DMS 273 treated with DMSO at 0.1 percent for 48 hours (cell line): Measurements from ENCODE around the gene PLXNA1.

ENCODE experiments used
- DNase-seq: peaks from one replicate; lab custom pipeline; 2025; lab: John Stamatoyannopoulos, UW

Gene PLXNA1

DNA sequence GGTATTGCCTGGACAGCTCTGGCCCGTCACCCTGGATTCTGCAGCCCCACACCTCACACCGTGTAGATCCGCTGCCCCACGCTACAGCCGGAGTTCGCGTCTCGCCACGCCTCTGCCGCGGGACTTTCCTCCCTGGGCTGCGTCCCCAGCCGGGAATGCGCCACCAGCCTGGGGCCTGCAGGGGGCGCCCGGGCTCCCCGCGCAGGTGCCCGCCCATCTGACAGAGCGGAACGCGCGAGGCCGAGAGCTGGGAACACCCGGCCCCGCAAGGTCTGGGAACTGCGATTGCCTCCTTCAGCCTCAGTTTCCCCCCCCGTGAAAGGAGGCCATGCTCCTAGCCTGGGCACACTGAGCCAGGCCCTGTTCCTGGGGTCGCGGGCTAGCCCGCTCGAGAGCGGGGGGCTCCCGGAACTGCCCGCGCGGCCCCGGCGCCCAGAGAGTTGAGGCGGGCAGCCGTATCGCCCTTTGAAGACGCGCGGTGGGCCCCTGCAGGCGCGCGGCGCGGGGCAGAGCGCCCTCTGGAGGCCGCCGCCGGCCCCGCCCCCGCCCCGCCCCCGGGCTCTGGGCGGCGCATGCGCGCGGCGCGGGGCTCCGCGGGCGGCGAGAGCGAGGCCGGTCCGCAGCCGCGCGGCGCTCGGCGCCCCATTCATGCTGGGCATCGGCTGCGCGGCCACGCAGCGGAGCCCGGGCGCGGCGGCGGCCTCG lies at the start of gene PLXNA1:
PLXNA1 (plus strand) TSS at position 645 of the 705 bp plus-strand sequence. CDS start 5,479 bp downstream, outside the sequence.
- peak; percentile 50 for DNase-seq

DNA sequence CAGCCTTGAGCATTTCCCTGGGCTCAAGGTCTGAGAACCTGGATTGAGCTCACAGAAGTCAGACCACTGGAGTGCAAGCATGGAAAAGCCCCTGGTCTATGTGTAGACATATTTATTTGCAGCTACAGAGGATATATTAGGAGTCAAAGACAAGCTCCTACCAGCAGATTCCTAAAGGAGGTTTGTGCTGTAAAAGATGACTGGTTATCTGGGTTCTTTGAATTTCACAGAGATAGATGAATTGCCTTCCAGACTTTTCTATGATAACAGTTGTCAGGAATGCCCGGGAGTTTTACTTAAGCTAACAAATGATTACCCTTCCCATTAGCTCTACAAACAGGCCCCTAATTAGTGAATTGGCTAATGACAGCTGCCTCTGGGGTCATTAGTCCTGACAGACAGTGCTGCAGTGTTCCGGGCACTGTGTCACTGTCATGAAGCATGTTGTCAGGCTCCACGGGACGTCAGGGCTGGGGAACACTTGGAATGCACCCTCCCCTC lies 48.8 kb upstream of the PLXNA1 start:
- DNase-seq, result no peak

GRCh38 chr3:126934991-126935390 lies 47.9 kb upstream of the PLXNA1 start:
- no peak for DNase-seq

DNA sequence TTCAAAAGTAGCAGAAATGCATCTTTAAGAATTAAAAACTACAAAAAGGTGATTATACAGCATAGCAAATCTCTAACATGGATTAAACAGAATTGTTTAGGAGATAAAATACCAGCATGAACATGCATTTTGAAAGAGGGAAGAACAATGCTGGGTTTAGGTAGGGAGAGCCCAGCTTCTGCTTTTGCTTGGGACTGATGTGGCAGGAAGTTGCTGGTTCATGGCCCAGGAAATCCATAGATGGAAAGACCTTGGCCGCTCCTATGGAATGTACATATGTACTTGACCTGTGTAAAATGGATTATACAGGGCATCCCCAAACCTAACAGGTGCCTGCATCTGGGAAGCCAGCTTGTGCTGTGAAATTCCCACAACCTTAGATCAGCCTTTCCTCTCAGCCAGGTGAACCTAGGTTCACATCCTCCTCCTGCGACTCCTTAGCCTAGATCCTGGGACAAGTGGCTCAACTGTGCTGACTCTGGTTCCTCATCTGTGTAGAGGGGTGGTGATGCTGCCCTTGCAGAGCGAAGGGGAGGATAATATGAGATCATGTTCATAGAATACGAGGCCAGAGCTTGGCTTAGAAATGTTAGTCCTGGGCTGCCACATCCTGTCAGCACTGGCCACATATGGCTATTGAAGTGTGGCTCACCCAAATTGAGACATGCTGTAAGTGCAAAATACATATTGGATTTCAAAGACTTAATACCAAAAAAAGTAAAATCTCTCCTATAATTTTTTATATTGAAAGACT lies 47.0 kb upstream of the PLXNA1 start:
- no peak for DNase-seq

GRCh38 chr3:126936853-126937425 lies 46.0 kb upstream of the PLXNA1 start:
- no peak for DNase-seq

DNA sequence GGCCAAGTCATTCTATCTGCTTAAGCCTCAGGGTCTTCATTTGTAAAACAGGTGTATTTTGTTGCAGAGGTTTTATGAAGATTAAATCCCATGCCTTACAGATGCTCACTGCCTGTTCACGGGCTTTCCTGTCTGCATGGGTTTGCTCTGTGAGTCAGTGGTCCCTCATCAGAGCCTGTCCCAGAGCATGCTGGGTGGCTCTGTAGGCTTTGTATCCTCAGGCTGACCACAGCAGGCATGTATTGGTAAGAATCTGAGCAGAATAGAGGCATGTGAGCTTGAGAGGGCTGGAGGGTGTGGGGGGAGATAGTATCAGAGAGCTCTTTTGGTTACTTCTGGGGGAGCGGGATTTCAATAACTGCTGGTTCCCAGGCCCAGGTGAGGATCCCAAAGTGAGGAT lies 45.4 kb upstream of the PLXNA1 start:
- no peak for DNase-seq

GRCh38 chr3:126937973-126938372 lies 44.9 kb upstream of the PLXNA1 start:
- DNase-seq, result no peak

GRCh38 chr3:126938520-126939337 lies 44.2 kb upstream of the PLXNA1 start:
- DNase-seq, result no peak

GRCh38 chr3:126939338-126939718 lies 43.6 kb upstream of the PLXNA1 start:
- DNase-seq, result no peak

- DNase-seq, result no peak
These were observed 43.2 kb upstream of the PLXNA1 start for GRCh38 chr3:126939733-126940132.

DNA sequence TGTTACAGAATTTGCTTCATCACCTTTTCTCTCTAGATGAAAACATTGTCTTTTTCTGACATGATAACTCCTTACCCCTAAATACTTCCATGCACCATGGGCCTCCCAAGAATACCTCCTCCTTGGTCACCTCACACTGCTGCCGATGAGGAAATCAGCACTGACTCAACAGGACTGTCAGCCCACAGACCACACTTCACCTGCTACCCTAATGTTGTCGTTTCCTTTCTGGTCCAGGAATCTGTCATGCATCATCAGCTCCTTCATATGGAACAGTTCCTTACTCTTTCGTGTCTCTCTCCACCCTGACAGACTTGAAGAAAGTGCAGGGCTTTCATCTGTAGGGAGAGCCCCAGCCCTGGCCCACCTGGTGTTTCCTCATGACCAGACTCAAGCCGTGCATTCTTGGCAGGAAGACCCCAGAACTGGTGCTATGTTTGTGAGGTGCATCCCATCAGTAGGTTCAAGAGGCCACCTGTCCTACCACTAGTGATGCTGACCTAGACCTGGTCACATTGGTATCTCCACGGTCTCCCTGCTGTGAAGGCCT lies 41.1 kb upstream of the PLXNA1 start:
- DNase-seq, result no peak

DNA sequence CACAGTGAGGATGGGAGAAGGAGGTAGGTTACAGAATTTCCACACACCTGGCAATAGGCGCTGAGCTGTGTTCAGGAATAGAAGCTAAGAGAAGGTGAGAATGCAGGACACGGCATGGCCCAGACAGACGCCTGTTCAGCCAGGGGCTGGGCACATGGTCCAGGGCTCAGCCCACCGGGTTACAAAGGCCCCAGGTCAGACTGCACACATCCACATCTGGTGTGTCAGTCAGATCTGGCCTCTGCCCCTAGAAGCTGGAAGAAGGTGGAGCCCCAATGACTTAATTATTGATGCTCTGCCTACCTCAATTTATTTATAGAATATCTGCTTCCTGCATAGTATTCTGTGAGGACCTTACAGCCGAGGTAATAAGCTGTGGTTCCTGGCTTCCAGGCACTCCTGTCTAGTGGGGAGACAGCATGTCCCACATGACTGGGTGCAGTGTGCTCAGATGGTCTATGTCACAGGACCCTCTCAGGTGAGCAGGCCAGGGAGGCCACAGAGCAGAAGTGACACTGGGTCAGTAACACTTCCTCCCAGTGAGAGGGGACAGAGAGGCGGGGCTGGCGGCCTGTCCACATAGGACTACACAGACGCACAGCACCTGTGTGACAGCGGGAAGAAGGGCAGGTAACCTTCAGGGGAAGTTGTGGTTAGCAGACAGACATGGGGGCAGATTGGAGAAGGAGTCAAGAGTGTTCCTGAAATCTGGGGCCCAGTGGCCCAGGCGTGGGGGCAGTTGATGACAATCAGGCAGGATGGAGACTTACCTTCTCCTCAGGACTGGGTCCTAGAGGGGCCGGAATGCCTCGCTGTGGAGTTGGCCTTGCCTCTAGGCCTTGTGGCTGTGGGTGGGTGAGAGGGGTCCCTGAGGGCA lies 38.6 kb upstream of the PLXNA1 start:
- DNase-seq, result no peak

GRCh38 chr3:126945171-126945721 lies 37.7 kb upstream of the PLXNA1 start:
- no peak for DNase-seq

- DNase-seq, result no peak
These were observed 37.0 kb upstream of the PLXNA1 start for GRCh38 chr3:126945891-126946290.

DNA sequence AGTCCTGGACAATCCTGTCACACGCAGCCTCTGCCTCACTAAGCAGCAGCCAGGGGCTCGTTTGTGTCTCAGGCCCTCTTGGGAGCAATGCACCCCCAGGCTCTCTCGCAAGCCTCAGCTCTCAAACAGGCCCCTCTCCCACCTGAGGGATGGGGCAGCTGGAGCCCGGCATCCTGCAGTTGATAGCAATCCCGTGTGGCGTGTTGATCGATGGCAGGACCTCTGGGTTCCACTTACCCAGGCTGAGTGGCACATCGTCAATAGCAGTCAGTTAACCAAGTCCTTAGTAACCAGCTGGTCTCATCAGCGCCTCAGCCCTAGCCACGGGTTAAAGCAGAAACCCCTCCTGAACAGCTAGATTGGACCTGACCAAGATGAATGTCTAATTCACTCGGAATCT lies 36.5 kb upstream of the PLXNA1 start:
- DNase-seq, result no peak

- DNase-seq, result no peak
These were observed 35.5 kb upstream of the PLXNA1 start for GRCh38 chr3:126947429-126947828.

DNA sequence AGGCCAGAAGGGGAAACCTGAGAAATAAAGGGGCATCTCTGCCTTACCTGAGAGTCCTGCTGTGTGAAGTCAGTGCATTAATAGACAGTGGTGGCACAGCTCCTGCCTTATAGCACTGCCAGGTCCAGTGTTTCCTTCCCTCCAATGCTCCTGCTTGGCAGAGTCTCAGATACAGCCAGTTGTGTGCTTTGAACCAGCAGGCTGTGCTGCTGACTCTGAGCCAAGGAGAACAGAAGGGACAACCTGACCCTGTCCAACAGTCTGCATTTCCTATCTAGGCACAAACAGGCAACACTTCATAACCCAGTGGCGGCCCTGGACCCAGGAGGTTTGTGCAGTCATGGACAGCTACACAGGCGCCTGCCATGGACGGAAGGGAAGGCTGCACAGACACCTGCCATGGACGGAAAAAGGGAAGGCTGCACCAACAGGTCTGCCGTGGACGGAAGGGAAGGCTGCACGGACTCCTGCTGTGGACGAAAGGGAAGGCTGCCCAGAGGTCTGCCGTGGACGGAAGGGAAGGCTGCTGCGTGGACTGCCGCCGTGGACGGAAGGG lies 33.9 kb upstream of the PLXNA1 start:
- peak; percentile 53 for DNase-seq

GRCh38 chr3:126951561-126951960 lies 31.4 kb upstream of the PLXNA1 start:
- DNase-seq, result no peak

- DNase-seq, result no peak
These were observed 30.5 kb upstream of the PLXNA1 start for GRCh38 chr3:126952261-126952982.
